ENCODE measurements around the gene CLIP3. TPM values are rescaled to one million over a fixed set of nuclear protein-coding genes. Genes with fewer than 3 reads are reported as not detected.

Gene CLIP3
- total RNA-seq, 4 donors from 2014 or later, result 1.8 to 9.8 (median 5.2) TPM

DNA sequence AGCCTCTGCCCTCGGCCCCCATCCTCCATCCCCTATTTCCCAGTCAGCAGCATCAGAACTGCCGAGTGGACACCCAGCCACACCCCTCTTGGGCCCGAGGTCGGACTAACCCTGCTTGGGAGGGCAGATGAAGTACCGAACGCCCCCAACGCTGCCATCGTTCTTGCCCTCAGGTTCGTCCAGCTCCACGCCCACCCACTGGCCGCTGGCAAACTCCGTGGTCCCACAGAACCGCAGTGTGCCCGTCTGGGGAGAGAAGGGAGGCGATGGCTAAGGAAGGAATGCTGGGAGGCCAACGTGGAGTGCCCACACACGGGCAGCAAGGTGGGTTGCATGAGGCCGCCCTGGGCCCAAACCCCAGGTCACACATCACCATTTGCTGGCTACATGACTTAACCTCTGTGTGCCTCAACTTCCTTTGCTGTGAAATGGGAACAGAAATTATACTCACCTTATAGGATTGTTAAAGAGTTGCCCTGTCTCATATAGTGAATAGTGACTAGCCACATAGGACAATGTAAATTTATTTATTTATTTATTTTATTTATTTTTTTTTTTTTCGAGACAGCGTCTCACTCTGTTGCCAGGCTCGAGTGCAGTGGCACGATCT, 13.5 kb downstream of the CLIP3 start:
- DNase-seq, result no peak
- H3K36me3 ChIP-seq, result peaks cover 0 to 32% (median 0%) of the 10 kb centered on the region in 3 donors
- H3K4me3 ChIP-seq, result no peak overlapping the region
- peaks cover 0 to 8% (median 3%) of the 10 kb centered on the region in 4 donors for H3K4me1 ChIP-seq
- H3K27me3 ChIP-seq, result no peaks in the 10 kb centered on the region
- no peaks in the 10 kb centered on the region for H3K9me3 ChIP-seq
- TF ChIP-seq CTCF (IDR thresholded peaks at IDR 0.05), result no peak
- TF ChIP-seq POLR2A (IDR thresholded peaks at IDR 0.05), result no peak
- no peak overlapping the region for H3K27ac ChIP-seq

GRCh38 chr19:36014012-36014924, 18.4 kb downstream of the CLIP3 start, which contains the start of gene ALKBH6:
ALKBH6 (minus strand) TSS chr19:36014213; CDS start chr19:36013397, 816 bp downstream.
- DNase-seq, result peak; percentile 100
- Histone ChIP-seq H3K4me3 (peak within 1 kb of the TSS; percentile 65 to 89 (median 87)), H3K9me3 (no peaks in the 10 kb centered on the region), H3K27me3 (no peaks in the 10 kb centered on the region), H3K27ac (peak within 1 kb of the TSS; percentile 80 to 91 (median 82)), H3K36me3 (peaks cover 0 to 9% (median 0%) of the 10 kb centered on the region in 3 donors), H3K4me1 (peaks cover 0 to 15% (median 9%) of the 10 kb centered on the region in 4 donors)
- TF ChIP-seq CTCF (IDR thresholded peaks at IDR 0.05) (peak in 2 of 6 experiments; percentile 14 to 20), POLR2A (IDR thresholded peaks at IDR 0.05) (peak in 1 of 2 donors; percentile 8)

DNA sequence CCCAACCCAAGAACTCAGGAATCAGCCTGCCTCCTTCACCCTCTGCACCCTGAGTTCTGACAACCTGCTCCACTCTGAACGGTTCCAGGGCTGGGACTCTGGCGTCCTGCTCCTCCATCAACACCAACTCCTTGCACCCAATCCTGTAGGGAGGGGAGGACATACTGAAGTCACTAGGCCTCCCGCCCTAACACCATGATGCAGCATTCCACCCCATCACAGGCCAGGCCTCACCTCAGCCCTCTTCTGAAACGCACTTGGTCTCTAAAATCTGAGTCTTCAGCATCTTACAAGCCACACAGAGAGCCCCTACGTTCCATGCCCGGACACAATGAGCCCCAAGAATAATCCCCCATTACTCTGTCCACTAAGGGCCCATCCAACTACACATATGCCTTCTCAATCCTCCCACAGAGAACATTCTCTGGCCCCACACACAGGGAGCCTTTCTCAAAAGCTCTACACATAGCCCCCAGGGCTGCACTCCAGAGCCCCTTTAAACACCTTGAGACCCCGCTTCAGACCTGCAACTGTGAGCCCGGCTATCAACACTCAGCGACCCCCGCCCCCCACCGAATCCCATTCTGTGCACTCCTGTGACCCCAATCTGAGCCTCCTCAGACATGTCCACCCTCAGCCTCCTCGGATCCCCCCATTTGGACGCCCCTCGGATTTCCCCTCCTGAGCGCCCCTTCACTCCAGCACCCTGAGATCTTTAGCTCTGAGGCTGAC, 19.2 kb downstream of the CLIP3 start:
- no peak for DNase-seq
- TF ChIP-seq POLR2A (IDR thresholded peaks at IDR 0.05) (no peak), CTCF (IDR thresholded peaks at IDR 0.05) (no peak)
- peak overlapping the region; percentile 80 to 91 (median 82) for H3K27ac ChIP-seq

DNA sequence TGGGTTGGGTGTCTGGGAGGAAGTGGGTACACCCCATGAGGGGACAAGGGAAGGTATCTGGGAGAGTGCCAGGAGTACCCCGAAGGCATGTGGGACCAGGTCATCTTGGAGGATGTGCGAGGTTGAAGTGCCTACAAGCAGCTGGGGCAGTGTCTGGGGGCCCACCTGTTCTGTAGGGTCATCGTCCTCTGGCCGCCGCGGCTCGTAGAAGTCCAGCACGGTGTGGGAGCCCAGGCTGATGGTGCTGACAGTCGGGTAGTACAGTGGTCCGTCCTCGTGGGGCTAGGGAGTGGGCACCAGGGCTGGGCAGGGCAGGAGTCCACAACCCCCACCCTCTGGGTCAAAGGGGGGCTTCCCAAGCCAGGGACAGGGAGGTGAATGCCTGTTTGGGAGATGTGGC, 22.3 kb downstream of the CLIP3 start:
- DNase-seq, result no peak
- H3K36me3 ChIP-seq, result no peaks in the 10 kb centered on the region
- H3K27ac ChIP-seq, result no peak overlapping the region

More for the DNA sequence above, 19.2 kb downstream of the CLIP3 start:
- Histone ChIP-seq H3K4me3 (peak overlapping the region; percentile 65 to 89 (median 87)), H3K36me3 (peaks cover 0 to 9% (median 0%) of the 10 kb centered on the region in 3 donors), H3K27me3 (no peaks in the 10 kb centered on the region), H3K4me1 (peaks cover 0 to 23% (median 9%) of the 10 kb centered on the region in 4 donors), H3K9me3 (no peaks in the 10 kb centered on the region)

More for the DNA sequence above, 22.3 kb downstream of the CLIP3 start:
- Histone ChIP-seq H3K9me3 (no peaks in the 10 kb centered on the region), H3K27me3 (no peaks in the 10 kb centered on the region), H3K4me3 (no peak overlapping the region), H3K4me1 (peaks cover 0 to 23% (median 9%) of the 10 kb centered on the region in 4 donors)
- no peak for TF ChIP-seq POLR2A (IDR thresholded peaks at IDR 0.05)
- TF ChIP-seq CTCF (IDR thresholded peaks at IDR 0.05), result no peak
